ENCODE data around the gene ARHGAP27. TPM values are rescaled to one million over a fixed set of nuclear protein-coding genes. Genes with fewer than 3 reads are reported as not detected.

Gene ARHGAP27
- total and polyA plus RNA-seq, 2 of the 4 experiments (the other 2 are of a cell fraction), result under 0.01 to 0.89 TPM

DNA sequence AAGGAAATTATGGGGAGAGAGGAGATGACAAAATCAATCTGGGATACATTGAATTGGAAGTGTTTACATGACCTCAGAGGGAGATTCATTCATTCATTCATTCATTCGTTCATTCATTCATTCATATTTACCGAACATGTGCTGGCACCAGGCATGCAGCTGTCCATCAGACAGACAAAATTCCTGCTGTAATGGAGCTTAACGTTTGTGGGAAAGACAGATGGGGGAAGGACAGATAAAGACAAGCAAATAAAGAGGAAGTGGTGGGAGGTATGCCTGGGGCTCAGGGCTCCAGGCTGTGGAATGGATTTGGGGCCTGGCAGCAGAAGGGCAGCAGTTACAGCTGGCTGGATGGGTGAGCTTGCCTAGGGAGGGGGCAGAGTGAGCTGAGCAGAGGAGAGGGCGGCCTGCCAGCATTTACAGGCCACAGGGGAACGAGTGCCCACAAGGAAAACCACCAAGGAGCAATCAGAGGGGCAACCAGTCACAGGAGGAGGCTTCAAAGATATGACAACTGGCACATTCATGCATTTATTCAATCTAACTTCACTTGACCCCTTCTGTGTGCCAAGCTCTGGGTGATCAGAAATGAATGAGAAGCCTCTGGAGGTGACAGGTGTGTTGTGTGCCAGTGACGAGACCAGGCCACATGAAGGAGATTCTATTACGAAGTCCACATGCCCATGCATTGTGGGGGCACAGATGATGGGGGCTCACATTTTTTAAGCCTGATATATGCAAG is 48.5 kb downstream of the ARHGAP27 start:
- no peaks in the 10 kb centered on the region for H4K20me1 ChIP-seq (ENCODE audit: insufficient read depth, low read length)
- no peak overlapping the region for H4K8ac ChIP-seq (ENCODE audit: low read depth in 2 of 2, low read length in 2 of 2)
- POLR2A ChIA-PET (ENCODE audit: unreplicated experiment), result interaction anchor here (0.6 to 0.7 kb wide), 2 partner anchors 13 to 58 kb away, joined by 3 to 8 read pairs; no protein-coding TSS in a partner anchor
- H3K36me3 ChIP-seq (ENCODE audit: control insufficient read depth, insufficient read depth, low read length), result no peaks in the 10 kb centered on the region
- no peak overlapping the region for H3K4me3 ChIP-seq (ENCODE audit: insufficient read depth, low read depth, low read length)
- no peak overlapping the region for H3K4me2 ChIP-seq (ENCODE audit: low read depth, low read length)
- no peak overlapping the region; the same call in 1 of the 2 replicates for H3K18ac ChIP-seq (ENCODE audit: low read depth, low read length)
- dilution Hi-C loops (cut with HindIII; ENCODE audit: low sequenced_read_pairs, unreplicated experiment) (no loop called here), intact Hi-C loops (cut with micrococcal nuclease) (loop anchor here (2.0 kb wide), 1 partner anchor 67 kb away; the partner anchor contains the start of gene MAP3K14), in situ Hi-C loops (cut with MboI; ENCODE audit: low sequenced_read_pairs) (no loop called here)
- peak overlapping the region; percentile 67 for H2AFZ ChIP-seq (replicated peaks; ENCODE audit: low read length, poor library complexity)
- no peak for DNase-seq
- no TSS peak for BruUV-seq (replicated peaks)
- H3K9ac ChIP-seq (ENCODE audit: low read depth, low read length), result no peak overlapping the region; the same call in 1 of the 2 replicates
- no peak overlapping the region for H3K27ac ChIP-seq (ENCODE audit: insufficient read depth, low read length)
- TF ChIP-seq, protein P1, sequence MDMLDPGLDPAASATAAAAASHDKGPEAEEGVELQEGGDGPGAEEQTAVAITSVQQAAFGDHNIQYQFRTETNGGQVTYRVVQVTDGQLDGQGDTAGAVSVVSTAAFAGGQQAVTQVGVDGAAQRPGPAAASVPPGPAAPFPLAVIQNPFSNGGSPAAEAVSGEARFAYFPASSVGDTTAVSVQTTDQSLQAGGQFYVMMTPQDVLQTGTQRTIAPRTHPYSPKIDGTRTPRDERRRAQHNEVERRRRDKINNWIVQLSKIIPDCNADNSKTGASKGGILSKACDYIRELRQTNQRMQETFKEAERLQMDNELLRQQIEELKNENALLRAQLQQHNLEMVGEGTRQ (IDR thresholded peaks at IDR 0.05; ENCODE audit: low read depth, low read length), result no peak
- TF ChIP-seq SMC3 (IDR thresholded peaks at IDR 0.05; ENCODE audit: low read depth, low read length), result no peak
- TF ChIP-seq, protein P2, sequence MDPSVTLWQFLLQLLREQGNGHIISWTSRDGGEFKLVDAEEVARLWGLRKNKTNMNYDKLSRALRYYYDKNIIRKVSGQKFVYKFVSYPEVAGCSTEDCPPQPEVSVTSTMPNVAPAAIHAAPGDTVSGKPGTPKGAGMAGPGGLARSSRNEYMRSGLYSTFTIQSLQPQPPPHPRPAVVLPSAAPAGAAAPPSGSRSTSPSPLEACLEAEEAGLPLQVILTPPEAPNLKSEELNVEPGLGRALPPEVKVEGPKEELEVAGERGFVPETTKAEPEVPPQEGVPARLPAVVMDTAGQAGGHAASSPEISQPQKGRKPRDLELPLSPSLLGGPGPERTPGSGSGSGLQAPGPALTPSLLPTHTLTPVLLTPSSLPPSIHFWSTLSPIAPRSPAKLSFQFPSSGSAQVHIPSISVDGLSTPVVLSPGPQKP (IDR thresholded peaks at IDR 0.05; ENCODE audit: borderline replicate concordance, low read depth, low read length), result no peak
- no peak for TF ChIP-seq BHLHE40 (IDR thresholded peaks at IDR 0.05; ENCODE audit: low read depth, low read length)
- TF ChIP-seq CEBPB (IDR thresholded peaks at IDR 0.05; ENCODE audit: low read depth, low read length), result no peak
- no peak for TF ChIP-seq MAFK (IDR thresholded peaks at IDR 0.05; ENCODE audit: low read depth, low read length)
- no peak for TF ChIP-seq RAD21 (IDR thresholded peaks at IDR 0.05; ENCODE audit: low read length)
- TF ChIP-seq POLR2A (IDR thresholded peaks at IDR 0.05; ENCODE audit: low read depth, low read length), result no peak
- peak overlapping the region; percentile 54 for H3K4ac ChIP-seq (ENCODE audit: low read depth, low read length)
- no peaks in the 10 kb centered on the region for H3K79me1 ChIP-seq (ENCODE audit: low read depth in 1 of 2, low read length in 2 of 2)
- H4K5ac ChIP-seq (ENCODE audit: low read depth, low read length), result no peak overlapping the region
- CTCF ChIA-PET, result interaction anchor here (1.2 to 2.7 kb wide), 5 partner anchors 13 to 249 kb away, joined by 3 to 16 read pairs (median 4); partner anchors contain the start of gene ACBD4
- H2BK15ac ChIP-seq (ENCODE audit: low read depth, low read length), result peak overlapping the region; percentile 28; the same call in 1 of the 3 replicates
- no peak for ATAC-seq (ENCODE audit: low read depth)
- peak overlapping the region; percentile 88 for H2AK5ac ChIP-seq (ENCODE audit: low read depth, low read length)
- H3K4me1 ChIP-seq (ENCODE audit: control insufficient read depth, insufficient read depth, low read length), result peaks cover 5% of the 10 kb centered on the region; the same call in 1 of the 2 replicates
- H3K9me3 ChIP-seq (ENCODE audit: control insufficient read depth, insufficient read depth, low read length), result no peaks in the 10 kb centered on the region
- no peak overlapping the region for H3K56ac ChIP-seq (ENCODE audit: extremely low read depth, insufficient read depth, low read length)
- no peak overlapping the region for H3K23ac ChIP-seq (ENCODE audit: low read depth, low read length)
- no peak overlapping the region; the same call in 1 of the 2 replicates for H2BK20ac ChIP-seq (ENCODE audit: low read depth, low read length)
- WGBS, 2 experiments (ENCODE audit: extremely low coverage in 2 of 2, insufficient read length in 1 of 2), result 94% methylated on average over 2 of the region's 7 CpGs; no CpG with 5 or more reads in 1 of the 2 experiments
- peak overlapping the region; percentile 31; the same call in 1 of the 2 replicates for H2BK120ac ChIP-seq (ENCODE audit: low read depth, low read length)
- peak overlapping the region; percentile 24; the same call in 1 of the 2 replicates for H4K91ac ChIP-seq (ENCODE audit: insufficient read depth, low read depth, low read length)
- H3K14ac ChIP-seq (replicated peaks; ENCODE audit: low read depth, low read length), result no peak overlapping the region
- H3K9me1 ChIP-seq (ENCODE audit: insufficient read depth, low read length), result peaks cover 6% of the 10 kb centered on the region; the same call in 1 of the 2 replicates
- H3K27me3 ChIP-seq (ENCODE audit: control insufficient read depth, insufficient read depth, low read length), result peaks cover 4% of the 10 kb centered on the region; the same call in 1 of the 2 replicates
- H2AK9ac ChIP-seq (replicated peaks; ENCODE audit: low read depth, low read length, poor library complexity), result peak overlapping the region; percentile 77
- no peak overlapping the region for H2BK5ac ChIP-seq (ENCODE audit: low read depth, low read length, poor library complexity, severe bottlenecking)

Measured in IMR-90 (cell line).